Stimulated activated CD4-positive, alpha-beta T cell treated with anti-CD3 and anti-CD28 coated beads, Interleukin-4, amount 100 ng/mL, for 24 hours (primary cell): ENCODE measurements around the gene LARGE1.

Experiments
- DNase-seq: peaks from one replicate; pipeline ENCODE4 v3.0.0-alpha.2; 2020

Gene LARGE1

GRCh38 chr22:33275073-33275443 is 645.2 kb downstream of the LARGE1 start:
- DNase-seq = no peak

- peak; percentile 6 for DNase-seq
Measured at GRCh38 chr22:33274214-33275072, 645.8 kb downstream of the LARGE1 start.

GRCh38 chr22:33272871-33273270 is 647.4 kb downstream of the LARGE1 start:
- no peak for DNase-seq

- DNase-seq = no peak
Measured at GRCh38 chr22:33272180-33272579, 648.1 kb downstream of the LARGE1 start.

GRCh38 chr22:33271390-33272161 is 648.7 kb downstream of the LARGE1 start:
- DNase-seq = no peak

- DNase-seq = no peak
Measured at GRCh38 chr22:33270596-33270995, 649.7 kb downstream of the LARGE1 start.

GRCh38 chr22:33261699-33262098 is 658.6 kb downstream of the LARGE1 start:
- no peak for DNase-seq

- no peak for DNase-seq
Measured at GRCh38 chr22:33260498-33260897, 659.8 kb downstream of the LARGE1 start.

GRCh38 chr22:33255791-33256190 is 664.5 kb downstream of the LARGE1 start:
- no peak for DNase-seq

GRCh38 chr22:33248948-33249347 is 671.3 kb downstream of the LARGE1 start:
- no peak for DNase-seq

GRCh38 chr22:33247758-33248157 is 672.5 kb downstream of the LARGE1 start:
- DNase-seq = no peak

GRCh38 chr22:33242078-33242477 is 678.2 kb downstream of the LARGE1 start:
- DNase-seq = no peak

- DNase-seq = no peak
Measured at GRCh38 chr22:33240888-33241475, 679.3 kb downstream of the LARGE1 start.

GRCh38 chr22:33232071-33232470 is 688.2 kb downstream of the LARGE1 start:
- DNase-seq = no peak

- no peak for DNase-seq
Measured at GRCh38 chr22:33227791-33228190, 692.5 kb downstream of the LARGE1 start.

GRCh38 chr22:33224841-33225240 is 695.4 kb downstream of the LARGE1 start:
- no peak for DNase-seq
